WERI-Rb-1 (cell line): Measurements from ENCODE around the gene RGL2.
A peak's percentile ranks its signal among the peaks of the same experiment; 100 is the strongest.
"Not testable (repeated sequence)": the region's sequence is repeated elsewhere in the genome, so short reads cannot be mapped to it uniquely, and the experiment has no call there.

Source experiments
- DNase-seq: peaks from one replicate; pipeline ENCODE4 v3.0.0-alpha.2; 2020
- H3K27ac ChIP-seq: fragments of 250-450 bp; sonication (Bioruptor Pico); 2 replicates; pipeline ENCODE4 v1.5.1; 2020; ENCODE audit warnings: mild to moderate bottlenecking, moderate library complexity
- H3K27me3 ChIP-seq: fragments of 250-450 bp; sonication (Bioruptor Pico); 2 replicates; pipeline ENCODE4 v1.5.1; 2021; ENCODE audit warnings: mild to moderate bottlenecking, low read depth, moderate library complexity; ENCODE audit not compliant: insufficient read depth, severe bottlenecking
- H3K36me3 ChIP-seq: fragments of 250-450 bp; sonication (Bioruptor Pico); 2 replicates; pipeline ENCODE4 v1.5.1; 2020; ENCODE audit warnings: mild to moderate bottlenecking, moderate library complexity
- H3K4me3 ChIP-seq: 2 replicates; pipeline ENCODE4 v1.5.1; 2011; ENCODE audit warnings: low read depth, mild to moderate bottlenecking, control low read depth, low read length
- H3K9me3 ChIP-seq: fragments of 250-450 bp; sonication (Bioruptor Pico); 2 replicates; pipeline ENCODE4 v1.5.1; 2021; ENCODE audit warnings: mild to moderate bottlenecking, moderate library complexity; ENCODE audit not compliant: severe bottlenecking
- CTCF ChIP-seq: IDR thresholded peaks from 2 replicates; pipeline ENCODE4 v1.5.1; 2011; ENCODE audit warnings: low read depth, mild to moderate bottlenecking, control low read depth, inconsistent platforms, low read length

The RGL2 gene

DNA sequence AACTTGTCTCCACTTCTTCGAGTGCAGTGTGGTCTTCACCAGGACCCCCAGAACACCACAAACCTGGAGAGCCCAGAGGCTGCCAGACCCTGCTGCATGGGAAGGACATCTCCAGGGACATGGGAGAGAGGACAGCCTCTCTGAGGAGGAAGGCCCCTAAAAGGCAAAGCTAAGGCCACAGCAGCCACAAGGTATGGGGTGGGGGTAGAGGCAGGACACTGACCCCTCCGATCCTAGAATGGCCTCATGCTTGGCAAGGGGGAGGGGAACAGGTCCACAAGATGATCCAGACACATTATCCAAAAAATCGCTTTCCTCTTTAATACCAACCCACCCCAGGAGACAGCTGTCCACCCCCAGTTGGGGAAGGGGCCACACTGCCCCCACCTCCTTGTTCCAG is 19.9 kb downstream of the RGL2 start:
- H3K36me3 ChIP-seq = peaks cover 80% of the 10 kb centered on the region
- H3K4me3 ChIP-seq = no peak overlapping the region
- TF ChIP-seq CTCF = no peak
- no peaks in the 10 kb centered on the region for H3K27me3 ChIP-seq
- H3K9me3 ChIP-seq = no peaks in the 10 kb centered on the region
- peak overlapping the region; percentile 82 for H3K27ac ChIP-seq
- DNase-seq = no peak

DNA sequence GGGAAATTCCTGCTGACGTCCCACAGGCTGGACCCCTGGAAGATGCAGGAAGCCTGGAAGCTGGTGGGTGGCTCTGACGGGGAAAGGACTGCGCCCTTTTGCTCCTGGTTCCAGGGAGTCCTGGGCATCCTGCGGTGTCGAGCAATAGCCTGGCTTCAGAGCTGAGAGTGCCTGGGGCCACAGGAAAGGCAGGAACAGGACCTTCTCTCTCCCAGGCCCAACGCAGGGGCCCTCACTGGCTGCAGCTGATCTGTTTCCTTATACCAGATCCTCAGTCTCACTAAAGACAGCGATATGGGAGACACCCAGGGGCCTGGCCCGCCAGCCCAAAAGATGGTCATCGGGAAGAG is 20.4 kb downstream of the RGL2 start:
- no peak overlapping the region for H3K4me3 ChIP-seq
- H3K27ac ChIP-seq = peak overlapping the region; percentile 82
- no peak for TF ChIP-seq CTCF
- H3K36me3 ChIP-seq = peaks cover 80% of the 10 kb centered on the region
- H3K27me3 ChIP-seq = no peaks in the 10 kb centered on the region
- no peak for DNase-seq
- no peaks in the 10 kb centered on the region for H3K9me3 ChIP-seq

GRCh38 chr6:33277663-33278391 is 20.9 kb downstream of the RGL2 start:
- peaks cover 82% of the 10 kb centered on the region for H3K36me3 ChIP-seq
- no peaks in the 10 kb centered on the region for H3K27me3 ChIP-seq
- H3K4me3 ChIP-seq = peak overlapping the region; percentile 66
- peak overlapping the region; percentile 82 for H3K27ac ChIP-seq
- peak; percentile 45; the same call in 1 of the 2 replicates for TF ChIP-seq CTCF
- H3K9me3 ChIP-seq = no peaks in the 10 kb centered on the region
- DNase-seq = peak; percentile 69

GRCh38 chr6:33276864-33277662 is 21.7 kb downstream of the RGL2 start, which contains the start of gene B3GALT4:
Gene B3GALT4, plus strand, starts transcription at chr6:33277123. Its CDS starts 297 bp downstream, at chr6:33277420.
- Histone ChIP-seq H3K36me3 (peaks cover 82% of the 10 kb centered on the region), H3K9me3 (no peaks in the 10 kb centered on the region), H3K4me3 (peak within 1 kb of the TSS; percentile 66), H3K27ac (peak within 1 kb of the TSS; percentile 82), H3K27me3 (no peaks in the 10 kb centered on the region)
- TF ChIP-seq CTCF = peak; percentile 81
- DNase-seq = peak; percentile 99

DNA sequence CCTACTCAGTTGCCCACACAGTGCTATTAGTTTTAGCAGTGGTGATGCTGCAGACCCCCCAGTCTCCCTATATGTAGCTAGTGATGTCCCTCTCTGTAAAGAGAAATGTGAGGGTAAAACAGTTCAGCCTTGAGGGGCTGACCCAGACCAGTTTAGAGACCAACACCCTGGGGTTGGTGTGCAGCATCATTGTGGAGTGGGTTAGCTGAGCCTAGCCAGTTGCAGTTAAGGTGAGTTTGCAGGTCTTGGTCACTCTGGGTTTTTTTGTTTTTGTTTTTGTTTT is 22.2 kb downstream of the RGL2 start:
- Histone ChIP-seq H3K27ac (peak overlapping the region; percentile 82), H3K36me3 (peaks cover 78% of the 10 kb centered on the region), H3K4me3 (peak overlapping the region; percentile 66), H3K27me3 (no peaks in the 10 kb centered on the region), H3K9me3 (no peaks in the 10 kb centered on the region)
- no peak for TF ChIP-seq CTCF
- no peak for DNase-seq

- Histone ChIP-seq H3K27ac (peak overlapping the region; percentile 82), H3K4me3 (peak overlapping the region; percentile 66), H3K36me3 (peaks cover 79% of the 10 kb centered on the region)
- DNase-seq, H3K27me3 ChIP-seq, H3K9me3 ChIP-seq: not testable (repeated sequence)
Observed at GRCh38 chr6:33275795-33276580, 22.8 kb downstream of the RGL2 start.
